GM21515 (cell line): ENCODE data around the gene RNU1-3.
"Not testable (repeated sequence)": the region's sequence is repeated elsewhere in the genome, so short reads cannot be mapped to it uniquely, and the experiment has no call there.

Source experiments
- ATAC-seq: cut with Tn5 transposase; IDR thresholded peaks from one replicate; pipeline ENCODE4 v1.9.1; 2021; ENCODE audit not compliant: unreplicated experiment

RNU1-3 gene

DNA sequence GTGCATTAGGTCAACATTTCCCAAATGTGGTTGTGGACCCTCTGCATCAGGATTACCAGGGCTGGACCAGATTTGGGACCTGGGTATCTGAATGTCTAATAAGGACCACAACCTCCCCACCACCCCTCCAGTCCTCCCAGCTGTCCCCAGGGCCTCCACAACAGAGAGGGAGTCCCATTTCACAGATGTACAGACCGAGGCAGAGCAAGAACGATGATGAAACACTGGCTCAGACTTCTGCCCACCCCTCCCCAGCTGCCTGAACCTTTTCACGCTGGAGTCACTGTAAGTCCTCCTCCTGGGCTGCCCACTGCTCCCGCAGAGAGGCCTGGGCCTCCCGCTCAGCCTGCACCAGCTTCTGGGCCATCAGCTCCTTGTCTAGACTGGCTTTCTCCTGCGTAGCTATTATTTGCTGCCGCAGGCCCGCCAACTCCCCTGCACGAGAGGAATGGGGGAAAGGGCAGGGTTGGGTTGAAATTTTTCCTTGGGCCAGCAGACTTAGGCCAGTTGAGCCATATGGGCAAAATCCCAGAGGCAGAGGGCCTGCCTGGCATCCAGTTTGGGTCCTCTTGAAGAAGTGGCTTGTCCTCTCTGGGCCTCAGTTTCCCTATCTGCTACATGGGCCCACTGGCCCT is 45.0 kb downstream of the RNU1-3 start:
- ATAC-seq = not testable (repeated sequence)

- no peak for ATAC-seq
These were observed 45.5 kb downstream of the RNU1-3 start for GRCh38 chr1:16621300-16621658.

GRCh38 chr1:16619803-16620501 is 46.8 kb downstream of the RNU1-3 start:
- ATAC-seq = not testable (repeated sequence)

- ATAC-seq = no peak
These were observed 48.0 kb downstream of the RNU1-3 start for GRCh38 chr1:16618719-16619118.

- no peak for ATAC-seq
These were observed 48.8 kb downstream of the RNU1-3 start for GRCh38 chr1:16617778-16618580.

DNA sequence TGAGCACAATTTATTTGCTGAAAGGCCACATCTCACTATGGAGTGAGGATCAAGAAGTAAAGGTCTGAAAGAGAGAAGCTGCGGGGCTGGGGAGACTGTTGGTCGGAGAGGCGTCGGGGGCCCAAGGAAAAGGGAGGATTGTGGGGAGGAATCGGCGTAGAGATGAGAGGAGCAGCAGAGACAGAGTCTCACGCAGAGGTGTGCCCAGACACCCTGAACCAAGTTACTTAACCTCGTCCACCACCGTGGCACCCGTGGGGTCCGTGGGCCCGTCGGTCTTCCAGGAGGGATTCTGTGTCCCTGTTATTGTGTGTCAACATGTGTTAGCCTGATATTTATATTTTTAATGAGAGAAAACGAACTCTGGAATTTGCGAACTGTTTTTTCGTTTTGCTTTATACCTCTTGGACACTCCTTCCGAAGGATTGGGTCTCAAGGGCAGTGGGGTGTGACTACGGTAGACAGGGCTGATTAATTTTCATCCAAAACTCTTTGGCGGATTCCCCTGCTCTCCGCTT is 49.6 kb downstream of the RNU1-3 start:
- ATAC-seq = no peak
